IPS-18a (cell line): Measurements from ENCODE around the gene NDUFB8.

Experiments
- H3K27ac ChIP-seq: one replicate; pipeline ENCODE4 v1.5.1; 2013; ENCODE audit warnings: low read length
- H3K27me3 ChIP-seq: one replicate; pipeline ENCODE4 v1.6.1; 2013; ENCODE audit warnings: mild to moderate bottlenecking, low read length; ENCODE audit not compliant: control insufficient read depth, insufficient read depth
- H3K36me3 ChIP-seq: one replicate; pipeline ENCODE4 v1.6.1; 2013; ENCODE audit warnings: low read depth, low read length; ENCODE audit not compliant: control insufficient read depth
- H3K4me1 ChIP-seq: one replicate; pipeline ENCODE4 v1.6.1; 2013; ENCODE audit warnings: low read depth, low read length; ENCODE audit not compliant: control insufficient read depth
- H3K4me3 ChIP-seq: one replicate; pipeline ENCODE4 v1.5.1; 2013; ENCODE audit warnings: low read length
- H3K9ac ChIP-seq: one replicate; pipeline ENCODE4 v1.6.1; 2013; ENCODE audit warnings: mild to moderate bottlenecking, low read length, moderate library complexity
- H3K9me3 ChIP-seq: one replicate; pipeline ENCODE4 v1.6.1; 2013; ENCODE audit warnings: low read depth, low read length; ENCODE audit not compliant: control insufficient read depth

NDUFB8 gene

GRCh38 chr10:100565206-100565985, 35.7 kb upstream of the NDUFB8 start:
- Histone ChIP-seq H3K9me3 (no peaks in the 10 kb centered on the region), H3K4me1 (peaks cover 2% of the 10 kb centered on the region), H3K27ac (no peak overlapping the region), H3K9ac (no peak overlapping the region), H3K27me3 (peaks cover 62% of the 10 kb centered on the region), H3K4me3 (no peak overlapping the region), H3K36me3 (no peaks in the 10 kb centered on the region)

GRCh38 chr10:100562008-100562672, 32.5 kb upstream of the NDUFB8 start:
- Histone ChIP-seq H3K9ac (no peak overlapping the region), H3K27ac (no peak overlapping the region), H3K4me3 (no peak overlapping the region), H3K4me1 (no peaks in the 10 kb centered on the region), H3K9me3 (no peaks in the 10 kb centered on the region), H3K36me3 (peaks cover 4% of the 10 kb centered on the region), H3K27me3 (peaks cover 40% of the 10 kb centered on the region)

GRCh38 chr10:100561005-100561404, 31.3 kb upstream of the NDUFB8 start:
- Histone ChIP-seq H3K9ac (no peak overlapping the region), H3K9me3 (no peaks in the 10 kb centered on the region), H3K27me3 (peaks cover 28% of the 10 kb centered on the region), H3K36me3 (peaks cover 4% of the 10 kb centered on the region), H3K27ac (no peak overlapping the region), H3K4me1 (no peaks in the 10 kb centered on the region), H3K4me3 (no peak overlapping the region)

- Histone ChIP-seq H3K27ac (no peak overlapping the region), H3K4me1 (no peaks in the 10 kb centered on the region), H3K9ac (no peak overlapping the region), H3K36me3 (peaks cover 4% of the 10 kb centered on the region), H3K4me3 (no peak overlapping the region), H3K9me3 (no peaks in the 10 kb centered on the region), H3K27me3 (peaks cover 24% of the 10 kb centered on the region)
Measured at GRCh38 chr10:100560248-100560647, 30.6 kb upstream of the NDUFB8 start.

GRCh38 chr10:100554902-100555301, 25.2 kb upstream of the NDUFB8 start:
- no peaks in the 10 kb centered on the region for H3K27me3 ChIP-seq
- H3K9me3 ChIP-seq, result no peaks in the 10 kb centered on the region
- H3K36me3 ChIP-seq, result peaks cover 15% of the 10 kb centered on the region
- no peak overlapping the region for H3K4me3 ChIP-seq
- no peak overlapping the region for H3K9ac ChIP-seq
- no peaks in the 10 kb centered on the region for H3K4me1 ChIP-seq
- no peak overlapping the region for H3K27ac ChIP-seq

GRCh38 chr10:100553929-100554328, 24.3 kb upstream of the NDUFB8 start:
- Histone ChIP-seq H3K27me3 (no peaks in the 10 kb centered on the region), H3K9me3 (no peaks in the 10 kb centered on the region), H3K27ac (no peak overlapping the region), H3K4me1 (no peaks in the 10 kb centered on the region), H3K9ac (no peak overlapping the region), H3K4me3 (no peak overlapping the region), H3K36me3 (peaks cover 24% of the 10 kb centered on the region)

GRCh38 chr10:100551738-100552137, 22.1 kb upstream of the NDUFB8 start:
- no peak overlapping the region for H3K27ac ChIP-seq
- no peak overlapping the region for H3K9ac ChIP-seq
- H3K36me3 ChIP-seq, result peaks cover 42% of the 10 kb centered on the region
- no peaks in the 10 kb centered on the region for H3K4me1 ChIP-seq
- H3K4me3 ChIP-seq, result no peak overlapping the region
- no peaks in the 10 kb centered on the region for H3K9me3 ChIP-seq
- no peaks in the 10 kb centered on the region for H3K27me3 ChIP-seq

- no peaks in the 10 kb centered on the region for H3K4me1 ChIP-seq
- no peak overlapping the region for H3K9ac ChIP-seq
- H3K36me3 ChIP-seq, result peaks cover 46% of the 10 kb centered on the region
Measured at GRCh38 chr10:100551196-100551595, 21.5 kb upstream of the NDUFB8 start.

GRCh38 chr10:100544950-100545349, 15.3 kb upstream of the NDUFB8 start:
- Histone ChIP-seq H3K9ac (no peak overlapping the region), H3K27me3 (no peaks in the 10 kb centered on the region), H3K4me1 (no peaks in the 10 kb centered on the region), H3K4me3 (no peak overlapping the region), H3K27ac (no peak overlapping the region), H3K9me3 (no peaks in the 10 kb centered on the region), H3K36me3 (peaks cover 93% of the 10 kb centered on the region)

More at GRCh38 chr10:100551196-100551595, 21.5 kb upstream of the NDUFB8 start:
- Histone ChIP-seq H3K27me3 (no peaks in the 10 kb centered on the region), H3K27ac (no peak overlapping the region), H3K9me3 (no peaks in the 10 kb centered on the region), H3K4me3 (no peak overlapping the region)

GRCh38 chr10:100537475-100537874, 7.8 kb upstream of the NDUFB8 start:
- Histone ChIP-seq H3K4me3 (no peak overlapping the region), H3K27ac (no peak overlapping the region), H3K9ac (no peak overlapping the region), H3K36me3 (peaks cover 41% of the 10 kb centered on the region), H3K4me1 (peaks cover 3% of the 10 kb centered on the region), H3K27me3 (no peaks in the 10 kb centered on the region), H3K9me3 (no peaks in the 10 kb centered on the region)

- no peaks in the 10 kb centered on the region for H3K27me3 ChIP-seq
- peak within 1 kb of the TSS; percentile 41 for H3K9ac ChIP-seq
- no peaks in the 10 kb centered on the region for H3K9me3 ChIP-seq
- H3K4me1 ChIP-seq, result peaks cover 3% of the 10 kb centered on the region
- peak within 1 kb of the TSS; percentile 89 for H3K4me3 ChIP-seq
- H3K27ac ChIP-seq, result no peak within 1 kb of the TSS
- H3K36me3 ChIP-seq, result peaks cover 28% of the 10 kb centered on the region
Measured at GRCh38 chr10:100535715-100536353, 6.2 kb upstream of the NDUFB8 start, which contains the start of gene HIF1AN. Gene HIF1AN (plus strand): TSS chr10:100535943. CDS start chr10:100535959, 16 bp downstream.
